HepG2 (cell line): ENCODE data around the gene TP53I3. TPM values are rescaled to one million over a fixed set of nuclear protein-coding genes. Genes with fewer than 3 reads are reported as not detected.

Experiments
- ATF3 ChIP-seq: sonication (generic); formaldehyde crosslinking; IDR thresholded peaks from 2 replicates; pipeline ENCODE4 v1.4.0; 2020; ENCODE audit warnings: missing genetic modification reagents
- DDIT3 ChIP-seq: sonication (generic); formaldehyde crosslinking; IDR thresholded peaks from 2 replicates; pipeline ENCODE4 v1.4.0; 2020; ENCODE audit warnings: mild to moderate bottlenecking, missing genetic modification reagents
- ERF ChIP-seq: IDR thresholded peaks from 2 replicates; pipeline ENCODE4 v1.6.1; 2018; ENCODE audit warnings: missing biosample characterization, missing genetic modification reagents
- FUBP1 ChIP-seq: sonication (generic); formaldehyde crosslinking; IDR thresholded peaks from 2 replicates; pipeline ENCODE4 v1.5.1; 2020; ENCODE audit warnings: missing genetic modification reagents, mild to moderate bottlenecking, borderline replicate concordance
- HNRNPUL1 ChIP-seq: fragments of 200-400 bp; formaldehyde crosslinking; IDR thresholded peaks from 2 replicates; pipeline ENCODE4 v1.6.1; 2017; ENCODE audit warnings: low read depth, mild to moderate bottlenecking, low read length, moderate library complexity
- MED1 ChIP-seq: sonication (generic); formaldehyde crosslinking; IDR thresholded peaks from 2 replicates; pipeline ENCODE4 v1.4.0; 2020; ENCODE audit warnings: missing genetic modification reagents
- MED8 ChIP-seq: sonication (generic); formaldehyde crosslinking; IDR thresholded peaks from 2 replicates; pipeline ENCODE4 v1.8.1; 2023; ENCODE audit warnings: mild to moderate bottlenecking, missing genetic modification reagents; ENCODE audit not compliant: insufficient replicate concordance
- ZBTB40 ChIP-seq, 2 experiments: fragments of 450-650 bp in 1 of 2; sonication (generic) in 1 of 2; formaldehyde crosslinking in 1 of 2; IDR thresholded peaks; 2 replicates each; pipeline versions ENCODE4 v1.6.1 to v1.8.0; 2016 to 2022; ENCODE audit warnings: antibody characterized with exemption in 1 of 2, mild to moderate bottlenecking in 1 of 2, missing genetic modification reagents in 1 of 2
- ZFY ChIP-seq: sonication (generic); formaldehyde crosslinking; IDR thresholded peaks from 2 replicates; pipeline ENCODE4 v1.4.0; 2020; ENCODE audit warnings: missing genetic modification reagents
- ZNF496 ChIP-seq: sonication (generic); formaldehyde crosslinking; IDR thresholded peaks from 2 replicates; pipeline ENCODE4 v1.8.1; 2023; ENCODE audit warnings: mild to moderate bottlenecking, moderate library complexity, missing genetic modification reagents; ENCODE audit not compliant: insufficient replicate concordance
- ZNF550 ChIP-seq: sonication (generic); formaldehyde crosslinking; IDR thresholded peaks from 2 replicates; pipeline ENCODE4 v1.4.0; 2020; ENCODE audit warnings: mild to moderate bottlenecking, missing genetic modification reagents, borderline replicate concordance
- ZNF572 ChIP-seq: sonication (generic); formaldehyde crosslinking; IDR thresholded peaks from 2 replicates; pipeline ENCODE4 v1.5.1; 2020; ENCODE audit warnings: mild to moderate bottlenecking, missing genetic modification reagents
- ZNF577 ChIP-seq: sonication (generic); formaldehyde crosslinking; IDR thresholded peaks from 2 replicates; pipeline ENCODE4 v1.4.0; 2020; ENCODE audit warnings: mild to moderate bottlenecking, low read depth, missing genetic modification reagents, borderline replicate concordance
- ZNF772 ChIP-seq: sonication (generic); formaldehyde crosslinking; IDR thresholded peaks from 2 replicates; pipeline ENCODE4 v1.5.0; 2020; ENCODE audit warnings: mild to moderate bottlenecking, missing genetic modification reagents
- ZNF780A ChIP-seq: sonication (generic); formaldehyde crosslinking; IDR thresholded peaks from 2 replicates; pipeline ENCODE4 v1.8.0; 2022; ENCODE audit warnings: mild to moderate bottlenecking, missing genetic modification reagents, moderate library complexity
- polyA plus RNA-seq, 8 experiments: library from polyadenylated mRNA; depleted of rRNA in 3 of 8; stranded (reverse) in 7 of 8; unstranded in 1 of 8; fragments of >200 nt; fragmentation: Illumina TruSeq in 4 of 8; extraction: Trizol in 4 of 8; gene quantifications; 2 replicates each; pipeline versions ENCODE4 v1.2.1 to v1.2.3, GENCODE V29; 2011 to 2016; ENCODE audit warnings: low read depth in 4 of 8, missing spikeins in 1 of 8, mixed read lengths in 1 of 8; ENCODE audit not compliant: insufficient read depth in 1 of 8
- total RNA-seq, 5 experiments: library from RNA; depleted of rRNA; stranded (reverse); fragments of >200 nt; fragmentation: Illumina TruSeq; extraction: Trizol; gene quantifications; 2 replicates each; pipeline ENCODE4 v1.2.3, GENCODE V29; 2016; ENCODE audit warnings: low read depth in 1 of 5

Gene TP53I3
- total and polyA plus RNA-seq, 2 of the 13 experiments (the other 11 are each of a cell fraction or from before 2014, with no cell fraction given) = 25.0 to 44.1 TPM

- TF ChIP-seq ZBTB40 (IDR thresholded peaks at IDR 0.05) (no peak), ZBTB40 (CRISPR knock-in tag; IDR thresholded peaks at IDR 0.05) (no peak), ERF (peak; percentile 67; the same call in 1 of the 2 replicates), MED1 (peak; percentile 57), HNRNPUL1 (no peak), ZNF572 (CRISPR knock-in tag) (no peak; the same call in 1 of the 2 replicates), ZNF780A (CRISPR knock-in tag) (peak; percentile 97; the same call in 1 of the 2 replicates), MED8 (CRISPR knock-in tag) (no peak), ZNF577 (CRISPR knock-in tag) (0 out of 2 replicates have a peak, but pooled peaks have one; percentile 84), ATF3 (CRISPR knock-in tag) (peak; percentile 31; the same call in 1 of the 2 replicates), FUBP1 (CRISPR knock-in tag) (no peak), ZNF772 (CRISPR knock-in tag) (peak; percentile 96), ZNF550 (CRISPR knock-in tag) (no peak), ZNF496 (no peak), ZFY (CRISPR knock-in tag) (no peak), DDIT3 (CRISPR knock-in tag) (0 out of 2 replicates have a peak, but pooled peaks have one; percentile 68)
Observed at GRCh38 chr2:24083567-24084385, 858 bp downstream of the TP53I3 start (continued).
